IPS-15b (cell line): Measurements from ENCODE around the gene MYDGF.
"Not testable (repeated sequence)": the region's sequence is repeated elsewhere in the genome, so short reads cannot be mapped to it uniquely, and the experiment has no call there.

Source experiments
- H3K27me3 ChIP-seq: one replicate; pipeline ENCODE4 v1.6.1; 2013; ENCODE audit warnings: low read length; ENCODE audit not compliant: control insufficient read depth, insufficient read depth
- H3K36me3 ChIP-seq: one replicate; pipeline ENCODE4 v1.6.1; 2013; ENCODE audit warnings: low read length; ENCODE audit not compliant: control insufficient read depth, insufficient read depth
- H3K4me1 ChIP-seq: one replicate; pipeline ENCODE4 v1.6.1; 2013; ENCODE audit warnings: mild to moderate bottlenecking, low read length; ENCODE audit not compliant: control insufficient read depth, insufficient read depth
- H3K4me3 ChIP-seq: one replicate; pipeline ENCODE4 v1.5.1; 2013; ENCODE audit warnings: low read depth, low read length
- H3K9ac ChIP-seq: one replicate; pipeline ENCODE4 v1.6.1; 2013; ENCODE audit warnings: low read depth, mild to moderate bottlenecking, low read length
- H3K9me3 ChIP-seq: one replicate; pipeline ENCODE4 v1.6.1; 2013; ENCODE audit warnings: mild to moderate bottlenecking, low read length; ENCODE audit not compliant: control insufficient read depth, insufficient read depth

The MYDGF gene

GRCh38 chr19:4684312-4685095 is 14.4 kb upstream of the MYDGF start:
- Histone ChIP-seq H3K4me1 (no peaks in the 10 kb centered on the region), H3K9ac (no peak overlapping the region), H3K27me3 (no peaks in the 10 kb centered on the region), H3K9me3 (no peaks in the 10 kb centered on the region), H3K36me3 (peaks cover 32% of the 10 kb centered on the region), H3K4me3 (no peak overlapping the region)

DNA sequence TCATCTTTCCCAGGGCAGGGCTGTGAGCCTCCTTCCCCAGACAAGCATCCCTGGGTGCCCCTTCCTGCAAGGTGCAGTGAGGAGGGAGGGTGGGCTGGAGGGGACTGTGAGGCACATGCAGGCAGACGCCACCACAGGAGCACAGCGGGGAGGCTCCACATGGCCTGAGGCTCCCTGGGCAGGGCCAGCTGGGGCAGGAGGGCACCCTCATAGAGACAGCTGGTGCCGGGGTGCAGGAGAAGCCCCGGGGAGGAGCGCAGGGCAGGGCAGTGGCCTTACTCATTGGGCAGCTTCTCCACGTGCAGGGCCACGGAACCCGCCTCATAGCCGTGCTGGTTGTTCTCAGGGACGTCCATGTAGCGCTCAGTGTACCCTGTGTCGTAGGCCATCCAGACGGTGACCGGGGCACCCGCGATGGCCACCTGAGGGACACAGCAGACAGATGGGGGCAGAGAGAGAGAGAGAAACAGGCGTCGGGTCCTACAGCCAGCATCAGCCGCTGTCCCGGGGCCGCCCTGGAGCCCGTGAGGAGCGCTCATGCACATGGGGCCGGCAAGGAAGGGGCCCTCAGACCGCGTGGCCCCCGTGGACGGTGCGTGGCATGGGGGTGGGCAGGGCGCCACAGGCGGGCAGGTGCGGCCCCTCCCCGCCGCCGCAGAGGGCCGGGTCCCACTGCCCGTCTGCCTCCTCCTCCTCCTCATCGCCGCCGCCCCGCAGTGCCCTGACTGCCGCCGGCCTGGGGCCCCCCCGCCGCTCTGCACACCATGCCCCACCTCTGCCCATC is 12.5 kb upstream of the MYDGF start:
- no peak overlapping the region for H3K4me3 ChIP-seq
- no peaks in the 10 kb centered on the region for H3K9me3 ChIP-seq
- H3K27me3 ChIP-seq: no peaks in the 10 kb centered on the region
- peaks cover 24% of the 10 kb centered on the region for H3K36me3 ChIP-seq
- peaks cover 3% of the 10 kb centered on the region for H3K4me1 ChIP-seq
- H3K9ac ChIP-seq: no peak overlapping the region

GRCh38 chr19:4680021-4680420 is 9.9 kb upstream of the MYDGF start:
- H3K27me3 ChIP-seq, H3K9ac ChIP-seq, H3K4me1 ChIP-seq, H3K9me3 ChIP-seq, H3K4me3 ChIP-seq: not testable (repeated sequence)
- H3K36me3 ChIP-seq: peaks cover 16% of the 10 kb centered on the region

- peak overlapping the region; percentile 60 for H3K4me3 ChIP-seq
- H3K36me3 ChIP-seq: peaks cover 9% of the 10 kb centered on the region
- no peaks in the 10 kb centered on the region for H3K27me3 ChIP-seq
- H3K9me3 ChIP-seq: no peaks in the 10 kb centered on the region
- no peak overlapping the region for H3K9ac ChIP-seq
- H3K4me1 ChIP-seq: peaks cover 6% of the 10 kb centered on the region
These were observed 9.0 kb upstream of the MYDGF start for GRCh38 chr19:4678881-4679790.

DNA sequence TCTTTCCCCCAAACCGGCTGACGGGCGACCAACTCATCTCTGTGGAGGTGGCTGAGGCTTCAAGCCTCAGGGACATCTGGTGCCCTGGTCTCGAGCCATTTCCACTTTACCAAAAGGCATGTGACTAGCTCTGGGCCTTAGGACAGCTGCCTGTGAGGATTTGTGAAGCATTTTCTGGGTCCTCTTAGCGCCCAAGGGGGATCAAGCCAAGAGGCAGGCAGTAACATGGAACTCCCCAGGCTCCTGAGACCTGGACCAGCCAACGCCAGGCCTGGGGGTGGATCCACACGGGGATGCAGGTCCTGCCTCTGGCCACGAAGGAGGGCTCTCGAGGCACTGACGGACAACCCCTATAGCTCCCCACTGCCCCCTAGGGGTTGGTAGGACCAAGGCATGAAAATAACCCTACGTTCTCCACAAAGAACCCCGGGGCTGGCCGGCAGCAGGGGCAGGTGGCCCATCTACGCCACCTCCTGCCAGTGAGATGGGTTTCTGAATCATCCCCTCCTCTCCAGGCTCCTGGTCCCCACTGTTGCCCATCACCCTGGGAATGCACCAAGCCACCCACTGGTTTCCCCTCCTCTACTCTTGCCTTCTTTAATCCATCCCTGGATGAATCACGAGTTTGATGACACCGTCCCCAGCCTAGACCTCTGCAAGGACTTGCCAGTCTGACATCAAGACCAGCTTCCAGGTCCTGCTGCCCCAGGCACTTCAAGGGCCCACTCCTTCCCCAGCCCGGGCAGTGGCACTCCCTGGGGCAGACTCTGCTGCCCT is 7.0 kb upstream of the MYDGF start:
- Histone ChIP-seq H3K27me3 (no peaks in the 10 kb centered on the region), H3K9me3 (no peaks in the 10 kb centered on the region), H3K36me3 (peaks cover under 1% of the 10 kb centered on the region), H3K4me1 (peaks cover 6% of the 10 kb centered on the region), H3K4me3 (peak overlapping the region; percentile 27), H3K9ac (no peak overlapping the region)

- Histone ChIP-seq H3K4me1 (peaks cover 6% of the 10 kb centered on the region), H3K4me3 (no peak overlapping the region), H3K9ac (no peak overlapping the region), H3K9me3 (no peaks in the 10 kb centered on the region), H3K36me3 (no peaks in the 10 kb centered on the region), H3K27me3 (no peaks in the 10 kb centered on the region)
These were observed 5.2 kb upstream of the MYDGF start for GRCh38 chr19:4675346-4675745.

- Histone ChIP-seq H3K27me3 (no peaks in the 10 kb centered on the region), H3K36me3 (no peaks in the 10 kb centered on the region), H3K9me3 (no peaks in the 10 kb centered on the region), H3K9ac (no peak overlapping the region), H3K4me1 (peaks cover 6% of the 10 kb centered on the region), H3K4me3 (no peak overlapping the region)
These were observed 3.6 kb upstream of the MYDGF start for GRCh38 chr19:4673726-4674125.

- Histone ChIP-seq H3K9me3 (no peaks in the 10 kb centered on the region), H3K27me3 (no peaks in the 10 kb centered on the region), H3K36me3 (no peaks in the 10 kb centered on the region), H3K4me1 (peaks cover 3% of the 10 kb centered on the region), H3K9ac (no peak overlapping the region), H3K4me3 (no peak overlapping the region)
These were observed 3.1 kb upstream of the MYDGF start for GRCh38 chr19:4673216-4673615.

DNA sequence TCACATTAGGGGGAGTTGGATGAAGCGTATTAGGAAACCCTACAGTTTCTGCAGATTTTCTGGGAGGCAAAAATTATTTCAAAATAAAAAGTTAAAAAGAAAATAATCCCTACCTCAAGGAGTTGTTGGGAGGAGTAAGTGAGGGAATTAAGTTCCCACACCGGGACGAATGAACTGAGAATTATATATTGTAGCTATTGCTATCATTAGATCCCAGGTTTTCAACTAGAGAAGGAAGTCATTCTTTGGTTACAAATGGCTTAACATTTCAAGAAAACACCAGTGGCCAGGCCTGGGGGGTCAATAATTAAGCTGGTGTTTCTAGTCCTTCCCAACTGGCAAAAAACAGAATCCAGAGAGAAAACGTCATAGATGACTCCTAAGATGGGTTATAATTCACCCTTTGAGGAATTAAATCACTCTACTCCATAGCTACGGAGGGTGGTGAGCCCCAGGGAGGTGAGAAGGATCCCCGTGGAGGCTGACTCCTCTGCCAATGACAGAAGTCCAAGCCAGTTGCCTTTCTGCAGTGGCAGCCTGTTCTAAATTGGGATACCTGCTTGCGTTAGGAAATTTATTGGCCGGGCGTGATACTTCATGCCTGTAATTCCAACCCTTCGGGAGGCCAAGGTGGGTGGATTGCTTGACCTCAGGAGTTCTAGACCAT is 1.2 kb upstream of the MYDGF start:
- H3K9ac ChIP-seq: no peak overlapping the region
- no peaks in the 10 kb centered on the region for H3K27me3 ChIP-seq
- no peaks in the 10 kb centered on the region for H3K4me1 ChIP-seq
- no peaks in the 10 kb centered on the region for H3K36me3 ChIP-seq
- no peaks in the 10 kb centered on the region for H3K9me3 ChIP-seq
- H3K4me3 ChIP-seq: no peak overlapping the region

GRCh38 chr19:4664642-4665041 is 5.5 kb downstream of the MYDGF start:
- H3K9me3 ChIP-seq: no peaks in the 10 kb centered on the region
- peaks cover 10% of the 10 kb centered on the region for H3K36me3 ChIP-seq

More at GRCh38 chr19:4664642-4665041, 5.5 kb downstream of the MYDGF start:
- H3K27me3 ChIP-seq: no peaks in the 10 kb centered on the region
- H3K9ac ChIP-seq: no peak overlapping the region
- H3K4me3 ChIP-seq: no peak overlapping the region
- no peaks in the 10 kb centered on the region for H3K4me1 ChIP-seq
